HepG2 (cell line): ENCODE results near the gene WDR31.

Experiments used
- EZH2 ChIP-seq: conservative IDR thresholded peaks from 2 replicates; pipeline ENCODE4 v1.6.1; 2012; ENCODE audit warnings: mild to moderate bottlenecking, low read depth, low read length, moderate library complexity
- FOXK1 ChIP-seq: sonication (generic); formaldehyde crosslinking; IDR thresholded peaks from 2 replicates; pipeline ENCODE4 v1.4.0; 2020; ENCODE audit warnings: low read depth, missing genetic modification reagents, borderline replicate concordance
- FOXK2 ChIP-seq: fragments of 450-650 bp; IDR thresholded peaks from 2 replicates; pipeline ENCODE4 v1.6.1; 2016
- FOXM1 ChIP-seq: sonication (generic); formaldehyde crosslinking; IDR thresholded peaks from 2 replicates; pipeline ENCODE4 v1.5.0; 2020; ENCODE audit warnings: missing genetic modification reagents
- KAT7 ChIP-seq: IDR thresholded peaks from 2 replicates; pipeline ENCODE4 v1.6.1; 2018; ENCODE audit warnings: borderline replicate concordance, missing compliant biosample characterization
- NFATC3 ChIP-seq: sonication (generic); formaldehyde crosslinking; IDR thresholded peaks from 2 replicates; pipeline ENCODE4 v1.5.1; 2020; ENCODE audit warnings: mild to moderate bottlenecking, missing genetic modification reagents
- ZC3H4 ChIP-seq: sonication (generic); formaldehyde crosslinking; IDR thresholded peaks from 2 replicates; pipeline ENCODE4 v1.4.0; 2020; ENCODE audit warnings: missing genetic modification reagents, borderline replicate concordance
- ZNF749 ChIP-seq: sonication (generic); formaldehyde crosslinking; IDR thresholded peaks from 2 replicates; pipeline ENCODE4 v1.8.0; 2022; ENCODE audit warnings: mild to moderate bottlenecking, missing genetic modification reagents, moderate library complexity, borderline replicate concordance
- TF ChIP-seq, protein P1 (sequence below): sonication (generic); formaldehyde crosslinking; IDR thresholded peaks from 2 replicates; pipeline ENCODE4 v1.4.0; 2020; ENCODE audit warnings: missing genetic modification reagents
- TF ChIP-seq, protein P2 (sequence below): sonication (generic); formaldehyde crosslinking; IDR thresholded peaks from 2 replicates; pipeline ENCODE4 v1.5.0; 2020; ENCODE audit warnings: mild to moderate bottlenecking, missing genetic modification reagents, moderate library complexity

DNA sequence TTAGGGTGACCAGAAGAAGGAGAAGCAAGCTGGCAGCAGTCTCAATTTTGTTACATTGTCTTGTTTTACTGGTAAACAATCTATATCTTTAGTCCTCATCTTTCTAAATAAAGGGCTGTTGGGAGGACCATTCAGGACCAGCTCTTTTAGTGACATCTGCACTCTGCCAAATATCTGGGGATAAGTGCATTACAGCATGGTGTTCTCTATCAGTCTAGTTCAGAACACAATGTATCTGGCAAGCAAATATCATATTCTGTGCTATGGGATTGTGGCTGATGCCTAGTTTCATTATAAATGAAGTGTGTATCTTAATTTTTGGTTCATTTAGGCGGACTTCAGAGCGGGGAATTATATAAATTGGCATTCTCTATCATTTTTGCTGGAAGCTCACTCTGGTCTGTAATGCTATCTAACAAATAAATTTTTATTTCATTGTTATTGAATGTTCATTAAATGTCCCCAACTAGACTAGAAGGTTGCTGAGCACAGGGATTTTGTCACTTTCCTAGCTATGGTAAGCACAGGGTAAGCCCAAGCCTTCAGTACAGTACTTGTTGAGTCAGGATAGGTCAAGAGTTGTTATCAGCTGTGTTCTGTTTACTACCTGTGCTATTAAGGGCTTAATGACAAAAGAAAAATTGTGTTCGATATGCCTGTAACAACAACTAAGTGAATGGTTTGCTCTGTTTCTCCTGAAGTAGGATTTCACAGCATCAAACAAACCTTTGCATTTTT lies 11.9 kb downstream of the WDR31 start:
- TF ChIP-seq FOXK2, result no peak
- TF ChIP-seq EZH2, result no peak
- TF ChIP-seq KAT7 (CRISPR knock-in tag), result no peak
- TF ChIP-seq ZNF749 (CRISPR knock-in tag), result no peak
- TF ChIP-seq NFATC3, result no peak
- TF ChIP-seq FOXK1 (CRISPR knock-in tag), result no peak
- TF ChIP-seq, protein P1, sequence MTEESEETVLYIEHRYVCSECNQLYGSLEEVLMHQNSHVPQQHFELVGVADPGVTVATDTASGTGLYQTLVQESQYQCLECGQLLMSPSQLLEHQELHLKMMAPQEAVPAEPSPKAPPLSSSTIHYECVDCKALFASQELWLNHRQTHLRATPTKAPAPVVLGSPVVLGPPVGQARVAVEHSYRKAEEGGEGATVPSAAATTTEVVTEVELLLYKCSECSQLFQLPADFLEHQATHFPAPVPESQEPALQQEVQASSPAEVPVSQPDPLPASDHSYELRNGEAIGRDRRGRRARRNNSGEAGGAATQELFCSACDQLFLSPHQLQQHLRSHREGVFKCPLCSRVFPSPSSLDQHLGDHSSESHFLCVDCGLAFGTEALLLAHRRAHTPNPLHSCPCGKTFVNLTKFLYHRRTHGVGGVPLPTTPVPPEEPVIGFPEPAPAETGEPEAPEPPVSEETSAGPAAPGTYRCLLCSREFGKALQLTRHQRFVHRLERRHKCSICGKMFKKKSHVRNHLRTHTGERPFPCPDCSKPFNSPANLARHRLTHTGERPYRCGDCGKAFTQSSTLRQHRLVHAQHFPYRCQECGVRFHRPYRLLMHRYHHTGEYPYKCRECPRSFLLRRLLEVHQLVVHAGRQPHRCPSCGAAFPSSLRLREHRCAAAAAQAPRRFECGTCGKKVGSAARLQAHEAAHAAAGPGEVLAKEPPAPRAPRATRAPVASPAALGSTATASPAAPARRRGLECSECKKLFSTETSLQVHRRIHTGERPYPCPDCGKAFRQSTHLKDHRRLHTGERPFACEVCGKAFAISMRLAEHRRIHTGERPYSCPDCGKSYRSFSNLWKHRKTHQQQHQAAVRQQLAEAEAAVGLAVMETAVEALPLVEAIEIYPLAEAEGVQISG, result no peak
- no peak for TF ChIP-seq ZC3H4 (CRISPR knock-in tag)
- TF ChIP-seq FOXM1, result no peak
- TF ChIP-seq, protein P2, sequence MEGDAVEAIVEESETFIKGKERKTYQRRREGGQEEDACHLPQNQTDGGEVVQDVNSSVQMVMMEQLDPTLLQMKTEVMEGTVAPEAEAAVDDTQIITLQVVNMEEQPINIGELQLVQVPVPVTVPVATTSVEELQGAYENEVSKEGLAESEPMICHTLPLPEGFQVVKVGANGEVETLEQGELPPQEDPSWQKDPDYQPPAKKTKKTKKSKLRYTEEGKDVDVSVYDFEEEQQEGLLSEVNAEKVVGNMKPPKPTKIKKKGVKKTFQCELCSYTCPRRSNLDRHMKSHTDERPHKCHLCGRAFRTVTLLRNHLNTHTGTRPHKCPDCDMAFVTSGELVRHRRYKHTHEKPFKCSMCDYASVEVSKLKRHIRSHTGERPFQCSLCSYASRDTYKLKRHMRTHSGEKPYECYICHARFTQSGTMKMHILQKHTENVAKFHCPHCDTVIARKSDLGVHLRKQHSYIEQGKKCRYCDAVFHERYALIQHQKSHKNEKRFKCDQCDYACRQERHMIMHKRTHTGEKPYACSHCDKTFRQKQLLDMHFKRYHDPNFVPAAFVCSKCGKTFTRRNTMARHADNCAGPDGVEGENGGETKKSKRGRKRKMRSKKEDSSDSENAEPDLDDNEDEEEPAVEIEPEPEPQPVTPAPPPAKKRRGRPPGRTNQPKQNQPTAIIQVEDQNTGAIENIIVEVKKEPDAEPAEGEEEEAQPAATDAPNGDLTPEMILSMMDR, result no peak
